A204.1 (cell line): ENCODE measurements around the gene PGLYRP2.
"Not testable (repeated sequence)": the region's sequence is repeated elsewhere in the genome, so short reads cannot be mapped to it uniquely, and the experiment has no call there.

ENCODE experiments used
- FAIRE-seq: peaks from 2 replicates; lab custom pipeline; 2012; peaks lifted over from hg19 to GRCh38; lab: Jason Lieb, UNC

PGLYRP2 gene

GRCh38 chr19:15488489-15489226, 9.4 kb upstream of the PGLYRP2 start:
- no peak for FAIRE-seq

GRCh38 chr19:15487038-15487437, 7.7 kb upstream of the PGLYRP2 start:
- no peak for FAIRE-seq

- not testable (repeated sequence) for FAIRE-seq
Observed at GRCh38 chr19:15485768-15486167, 6.5 kb upstream of the PGLYRP2 start.

DNA sequence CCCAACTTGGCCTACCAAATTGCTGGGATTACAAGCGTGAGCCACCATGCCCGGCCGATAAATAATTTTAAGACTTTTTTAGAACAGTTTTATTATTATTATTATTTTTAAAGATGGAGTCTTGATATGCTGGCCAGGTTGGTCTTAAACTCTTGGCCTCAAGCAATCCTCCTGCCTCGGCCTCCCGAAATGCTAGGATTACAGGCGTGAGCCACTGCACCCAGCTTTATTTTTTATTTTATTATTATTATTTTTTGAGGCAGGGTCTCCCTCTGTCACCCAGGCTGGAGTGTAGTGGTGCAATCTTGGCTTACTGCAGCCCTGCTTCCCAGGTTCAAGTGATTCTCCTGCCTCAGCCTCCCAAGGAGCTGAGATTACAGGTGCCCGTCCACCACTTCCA, 1.7 kb upstream of the PGLYRP2 start:
- FAIRE-seq, result not testable (repeated sequence)

GRCh38 chr19:15476325-15476724, 3.0 kb downstream of the PGLYRP2 start:
- no peak for FAIRE-seq

- no peak for FAIRE-seq
Observed at GRCh38 chr19:15475611-15476010, 3.7 kb downstream of the PGLYRP2 start.

DNA sequence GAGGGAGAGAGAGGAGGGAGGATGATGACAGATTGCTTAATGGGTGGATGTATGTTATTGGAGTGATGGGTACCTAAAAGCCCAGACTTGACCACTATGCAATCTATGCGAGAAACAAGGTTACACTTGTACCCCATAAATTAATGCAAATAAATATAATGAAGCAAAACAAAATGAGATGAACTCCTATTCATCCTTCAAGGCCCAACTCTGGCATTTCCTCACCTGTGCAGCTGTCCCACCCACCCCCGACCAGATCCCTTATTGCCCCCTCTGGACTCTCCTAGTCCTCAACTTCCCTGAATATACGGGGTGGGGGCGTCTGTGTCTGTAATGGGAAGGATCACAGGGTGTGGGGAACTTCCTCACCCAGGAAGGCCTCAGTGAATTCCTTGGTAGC, 4.1 kb downstream of the PGLYRP2 start:
- FAIRE-seq, result no peak

DNA sequence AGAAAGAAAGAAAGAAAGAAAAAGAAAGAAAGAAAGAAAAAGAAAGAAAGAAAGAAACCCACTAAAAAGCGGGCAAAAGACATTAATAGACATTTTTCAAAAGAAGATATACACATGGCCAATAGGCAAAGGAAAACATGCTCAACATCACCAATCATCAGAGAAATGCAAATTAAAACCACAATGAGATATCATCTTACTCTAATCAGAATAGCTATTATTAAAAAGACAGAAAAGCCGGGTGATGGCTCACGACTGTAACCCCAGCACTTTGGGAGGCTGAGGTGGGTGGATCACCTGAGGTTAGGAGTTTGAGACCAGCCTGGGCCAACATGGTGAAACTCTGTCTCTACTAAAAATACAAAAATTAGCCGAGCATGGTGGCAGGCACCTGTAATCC, 5.5 kb downstream of the PGLYRP2 start:
- not testable (repeated sequence) for FAIRE-seq

DNA sequence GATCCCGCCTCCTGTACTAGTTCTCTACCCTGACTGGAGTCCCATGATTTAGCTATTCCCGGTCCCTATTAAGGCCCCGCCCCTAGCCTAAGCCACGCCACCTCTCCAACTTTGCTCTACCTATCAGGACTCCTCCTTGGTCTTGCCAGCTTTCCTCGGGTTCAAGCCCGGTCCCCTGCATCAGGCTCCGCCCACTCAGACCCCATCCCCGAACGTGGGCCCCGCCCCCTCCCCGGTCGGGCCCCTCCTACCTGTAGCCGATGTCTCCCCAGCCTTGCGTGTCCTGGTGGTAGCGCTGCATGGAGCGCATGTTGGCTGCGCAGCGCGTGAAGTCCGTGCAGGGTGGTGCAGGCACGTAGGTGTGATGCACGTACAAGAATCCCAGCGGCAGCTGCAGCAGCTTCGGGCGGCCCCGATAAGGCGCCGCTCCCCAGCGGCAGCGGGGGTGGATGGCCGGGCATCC, 7.6 kb downstream of the PGLYRP2 start:
- no peak for FAIRE-seq

GRCh38 chr19:15469513-15470297, 9.6 kb downstream of the PGLYRP2 start:
- no peak for FAIRE-seq

DNA sequence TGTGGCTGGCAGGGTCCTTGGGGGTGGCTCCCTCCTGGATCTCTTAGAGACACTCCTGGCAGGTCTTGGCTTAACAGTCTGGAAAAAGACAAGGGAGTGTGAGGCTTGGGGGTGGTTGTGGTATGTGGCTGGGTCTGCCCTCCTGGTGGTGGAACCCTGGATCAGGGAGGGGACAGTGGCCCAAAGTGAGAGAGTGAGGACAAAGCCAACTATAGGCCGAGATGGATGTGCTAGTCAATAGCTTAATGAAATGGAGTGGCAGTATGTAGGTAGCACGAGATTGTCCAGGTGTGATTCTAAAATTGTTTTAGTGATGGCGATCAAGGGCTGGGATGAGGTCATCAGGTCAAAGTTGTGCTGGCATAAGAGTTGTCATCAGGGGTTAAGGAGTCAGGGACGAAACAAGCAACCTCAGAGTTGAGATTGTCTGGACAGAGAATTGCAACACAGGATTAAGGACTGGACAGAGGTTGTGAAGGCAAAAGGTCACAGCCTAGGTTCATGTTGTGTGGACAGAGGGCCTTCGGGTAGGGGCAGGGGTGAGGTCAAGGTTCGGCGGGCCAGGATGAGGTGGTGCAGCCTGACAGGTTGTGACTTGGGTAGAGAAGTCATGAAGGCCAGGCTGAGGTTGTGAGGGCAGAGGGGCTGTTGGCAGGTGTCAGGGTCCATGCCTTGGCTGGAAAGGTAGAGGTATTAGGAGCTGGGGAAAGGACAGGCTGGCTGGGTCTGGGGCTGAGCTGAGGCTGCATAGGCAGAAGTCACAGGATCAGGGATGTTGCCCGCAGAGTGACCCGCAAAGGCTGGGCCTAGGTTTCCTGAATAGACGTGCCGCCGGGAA, 10.4 kb downstream of the PGLYRP2 start:
- FAIRE-seq, result no peak

DNA sequence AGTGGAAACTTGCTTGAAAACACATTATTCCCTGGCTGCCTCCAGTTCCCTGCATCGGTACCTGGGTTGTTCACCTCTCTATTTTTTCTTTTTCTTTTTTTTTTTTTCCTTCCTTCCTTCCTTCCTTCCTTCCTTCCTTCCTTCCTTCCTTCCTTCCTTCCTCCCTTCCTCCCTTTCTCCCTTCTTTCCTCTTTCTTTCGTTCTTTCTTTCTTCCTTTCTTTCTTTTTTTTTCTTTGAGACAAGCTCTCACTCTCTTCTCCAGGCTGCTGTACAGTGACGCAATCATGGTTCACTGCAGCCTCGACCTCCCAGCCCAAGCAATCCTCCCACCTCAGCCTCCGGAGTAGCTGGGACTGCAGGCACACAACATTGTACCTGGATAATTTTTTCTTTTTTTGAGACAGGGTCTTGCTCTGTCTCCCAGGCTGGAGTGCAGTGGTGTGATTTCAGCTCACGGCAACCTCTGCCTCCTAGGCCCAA, 11.5 kb downstream of the PGLYRP2 start:
- no peak for FAIRE-seq

- FAIRE-seq, result no peak
Observed at GRCh38 chr19:15466851-15467733, 12.2 kb downstream of the PGLYRP2 start.

DNA sequence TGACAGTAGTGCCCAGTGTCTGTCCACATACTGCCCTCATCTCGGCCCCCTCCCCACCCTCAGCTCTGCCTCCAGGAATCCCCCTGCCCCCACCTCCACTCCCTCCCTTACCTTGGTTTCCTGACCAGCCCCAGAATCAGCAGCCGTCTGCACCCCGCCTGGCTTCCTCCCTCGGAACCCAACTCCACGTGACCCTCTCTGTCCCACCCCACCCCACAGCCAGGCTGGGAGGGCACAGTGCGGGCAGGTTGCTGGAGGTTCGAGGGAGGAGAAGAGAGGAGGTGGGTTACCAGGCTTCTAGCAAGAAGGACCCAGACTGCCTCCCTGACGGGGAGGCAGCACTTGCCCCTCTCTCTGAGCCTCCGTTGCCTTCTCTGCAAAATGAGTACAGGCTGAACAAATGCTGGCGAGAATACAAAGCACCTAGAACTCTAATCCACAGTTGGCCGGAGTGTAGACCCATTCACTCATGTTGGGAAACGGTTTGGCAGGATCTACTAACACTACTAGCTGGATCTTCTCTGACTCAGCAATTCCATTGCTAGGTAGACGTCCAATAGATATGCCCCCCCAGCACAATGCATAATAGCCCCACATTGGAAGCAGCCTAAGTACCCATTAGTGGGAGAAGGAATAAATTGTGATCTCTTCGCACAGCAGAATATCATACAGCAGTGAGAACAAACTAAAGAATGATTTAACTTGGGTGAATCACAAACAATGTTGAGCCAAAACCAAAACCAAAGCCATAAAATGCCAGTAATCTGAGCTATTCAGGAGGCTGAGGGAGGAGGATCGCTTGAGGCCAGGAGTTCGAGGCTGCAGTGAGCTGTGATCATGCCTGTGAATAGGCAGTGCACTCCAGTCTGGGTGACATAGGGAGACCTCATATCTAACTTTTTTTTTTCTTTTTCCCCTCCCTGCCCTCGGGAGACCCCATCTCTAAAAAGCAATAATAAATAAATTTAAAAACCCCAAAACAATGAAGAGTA, 14.6 kb downstream of the PGLYRP2 start, which contains the start of gene RASAL3:
RASAL3 (minus strand) TSS at position 151 of the 992 bp plus-strand sequence. CDS start 186 bp downstream, outside the sequence.
- no peak for FAIRE-seq

GRCh38 chr19:15463861-15464371, 15.4 kb downstream of the PGLYRP2 start:
- FAIRE-seq, result no peak

DNA sequence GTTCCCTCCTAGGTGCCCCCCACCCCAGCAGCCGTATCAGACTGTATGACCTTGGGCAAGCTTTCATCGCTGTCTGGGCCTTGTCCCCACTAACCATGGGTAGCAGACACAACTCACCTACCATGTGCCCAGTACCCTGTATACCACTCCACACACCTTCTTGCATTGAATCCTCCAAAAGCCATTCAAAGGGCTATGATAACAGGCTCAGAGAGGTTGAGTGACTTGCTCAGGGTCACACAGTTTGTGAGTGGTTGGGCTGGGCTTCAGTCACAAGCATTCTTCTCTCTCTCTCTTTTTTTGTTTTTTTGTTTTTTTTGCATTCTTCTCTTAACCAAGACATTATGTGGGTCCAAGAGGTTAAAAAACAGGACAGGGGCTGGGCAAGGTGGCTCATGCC, 17.6 kb downstream of the PGLYRP2 start:
- no peak for FAIRE-seq

GRCh38 chr19:15457701-15458484, 21.4 kb downstream of the PGLYRP2 start:
- no peak for FAIRE-seq

- no peak for FAIRE-seq
Observed at GRCh38 chr19:15456871-15457700, 22.2 kb downstream of the PGLYRP2 start.
